Measurements from ENCODE around the gene TMEM132C. TPM values are rescaled to one million over a fixed set of nuclear protein-coding genes. Genes with fewer than 3 reads are reported as not detected.

Gene TMEM132C
- total RNA-seq, 1 donor from 2014 or later = not detected

GRCh38 chr12:128654468-128654867 is 387.5 kb downstream of the TMEM132C start:
- CTCF ChIA-PET = no interaction called here
- TF ChIP-seq CTCF (IDR thresholded peaks at IDR 0.05) = no peak
- DNase-seq = no peak
- Mint-ChIP-seq H3K36me3 (ENCODE audit: low read depth) (no peaks in the 10 kb centered on the region), H3K27me3 (no peaks in the 10 kb centered on the region), H3K4me3 (no peak overlapping the region), H3K4me1 (no peaks in the 10 kb centered on the region), H3K9me3 (no peaks in the 10 kb centered on the region), H3K27ac (no peak overlapping the region)
- intact Hi-C loops (cut with micrococcal nuclease) = no loop called here
- no peak for ATAC-seq (ENCODE audit: low read depth)
- POLR2A ChIA-PET = no interaction called here

- TF ChIP-seq CTCF (IDR thresholded peaks at IDR 0.05) = no peak
- ChIA-PET CTCF (no interaction called here), POLR2A (no interaction called here)
- DNase-seq = no peak
- no peaks in the 10 kb centered on the region for H3K36me3 Mint-ChIP-seq (ENCODE audit: low read depth)
- H3K9me3 Mint-ChIP-seq = no peaks in the 10 kb centered on the region
- H3K4me1 Mint-ChIP-seq = no peaks in the 10 kb centered on the region
- no peak for ATAC-seq (ENCODE audit: low read depth)
- H3K27ac Mint-ChIP-seq = no peak overlapping the region
- H3K4me3 Mint-ChIP-seq = no peak overlapping the region
- intact Hi-C loops (cut with micrococcal nuclease) = no loop called here
- H3K27me3 Mint-ChIP-seq = no peaks in the 10 kb centered on the region
These were observed 390.4 kb downstream of the TMEM132C start for GRCh38 chr12:128657378-128657777.

- no peaks in the 10 kb centered on the region for H3K4me1 Mint-ChIP-seq
- no peaks in the 10 kb centered on the region for H3K36me3 Mint-ChIP-seq (ENCODE audit: low read depth)
- ATAC-seq (ENCODE audit: low read depth) = no peak
- no peak for TF ChIP-seq CTCF (IDR thresholded peaks at IDR 0.05)
- H3K9me3 Mint-ChIP-seq = no peaks in the 10 kb centered on the region
- no peaks in the 10 kb centered on the region for H3K27me3 Mint-ChIP-seq
- no peak overlapping the region for H3K4me3 Mint-ChIP-seq
- CTCF ChIA-PET = no interaction called here
- intact Hi-C loops (cut with micrococcal nuclease) = no loop called here
- POLR2A ChIA-PET = no interaction called here
- no peak for DNase-seq
- no peak overlapping the region for H3K27ac Mint-ChIP-seq
These were observed 393.7 kb downstream of the TMEM132C start for GRCh38 chr12:128660532-128661225.

GRCh38 chr12:128661226-128661569 is 394.2 kb downstream of the TMEM132C start:
- DNase-seq = no peak
- POLR2A ChIA-PET = no interaction called here
- no peak for TF ChIP-seq CTCF (IDR thresholded peaks at IDR 0.05)
- intact Hi-C loops (cut with micrococcal nuclease) = no loop called here
- Mint-ChIP-seq H3K27ac (no peak overlapping the region), H3K4me3 (no peak overlapping the region), H3K9me3 (no peaks in the 10 kb centered on the region), H3K4me1 (no peaks in the 10 kb centered on the region), H3K27me3 (no peaks in the 10 kb centered on the region), H3K36me3 (ENCODE audit: low read depth) (no peaks in the 10 kb centered on the region)
- no peak for ATAC-seq (ENCODE audit: low read depth)
- CTCF ChIA-PET = no interaction called here

- no peak for ATAC-seq (ENCODE audit: low read depth)
- Mint-ChIP-seq H3K4me1 (no peaks in the 10 kb centered on the region), H3K4me3 (no peak overlapping the region), H3K27me3 (no peaks in the 10 kb centered on the region), H3K36me3 (ENCODE audit: low read depth) (no peaks in the 10 kb centered on the region), H3K9me3 (peaks cover 2% of the 10 kb centered on the region), H3K27ac (no peak overlapping the region)
- no peak for TF ChIP-seq CTCF (IDR thresholded peaks at IDR 0.05)
- ChIA-PET POLR2A (no interaction called here), CTCF (no interaction called here)
- intact Hi-C loops (cut with micrococcal nuclease) = no loop called here
- DNase-seq = no peak
These were observed 395.1 kb downstream of the TMEM132C start for GRCh38 chr12:128662101-128662500.

Data from activated B cell treated with CpG ODN at 0.5 μM for 24 hours (primary cell).